ENCODE data around the gene EXO1.

DNA sequence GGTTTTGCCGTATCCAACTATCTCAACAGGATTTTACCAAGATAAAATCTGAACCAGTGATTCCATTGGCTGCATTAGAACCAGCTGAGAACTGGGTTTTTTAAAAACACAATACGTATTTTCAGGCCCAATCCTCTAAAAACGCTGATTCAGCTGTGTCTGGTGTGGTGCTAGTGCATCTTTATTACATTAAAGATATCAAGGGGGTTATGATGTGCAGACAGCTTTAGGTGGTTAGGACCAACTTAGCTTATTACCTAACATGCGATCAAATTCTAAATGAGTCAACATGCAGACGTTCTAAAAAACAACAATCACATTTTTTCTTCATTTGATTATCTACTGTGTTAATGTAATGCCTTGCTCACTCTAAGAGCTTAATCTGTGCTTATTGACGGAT lies 32.0 kb upstream of the EXO1 start:
- TF ChIP-seq EZH2 (IDR thresholded peaks at IDR 0.05; ENCODE audit: borderline replicate concordance), result no peak
- TF ChIP-seq CTCF (IDR thresholded peaks at IDR 0.05; ENCODE audit: poor library complexity), result no peak
